HG02798 (cell line): Measurements from ENCODE around the gene PRRT2.
"Not testable (repeated sequence)": the region's sequence is repeated elsewhere in the genome, so short reads cannot be mapped to it uniquely, and the experiment has no call there.

Experiments used
- ATAC-seq: cut with Tn5 transposase; IDR thresholded peaks from one replicate; pipeline ENCODE4 v1.9.1; 2021; ENCODE audit warnings: mild to moderate bottlenecking; ENCODE audit not compliant: unreplicated experiment, poor library complexity

PRRT2 gene

DNA sequence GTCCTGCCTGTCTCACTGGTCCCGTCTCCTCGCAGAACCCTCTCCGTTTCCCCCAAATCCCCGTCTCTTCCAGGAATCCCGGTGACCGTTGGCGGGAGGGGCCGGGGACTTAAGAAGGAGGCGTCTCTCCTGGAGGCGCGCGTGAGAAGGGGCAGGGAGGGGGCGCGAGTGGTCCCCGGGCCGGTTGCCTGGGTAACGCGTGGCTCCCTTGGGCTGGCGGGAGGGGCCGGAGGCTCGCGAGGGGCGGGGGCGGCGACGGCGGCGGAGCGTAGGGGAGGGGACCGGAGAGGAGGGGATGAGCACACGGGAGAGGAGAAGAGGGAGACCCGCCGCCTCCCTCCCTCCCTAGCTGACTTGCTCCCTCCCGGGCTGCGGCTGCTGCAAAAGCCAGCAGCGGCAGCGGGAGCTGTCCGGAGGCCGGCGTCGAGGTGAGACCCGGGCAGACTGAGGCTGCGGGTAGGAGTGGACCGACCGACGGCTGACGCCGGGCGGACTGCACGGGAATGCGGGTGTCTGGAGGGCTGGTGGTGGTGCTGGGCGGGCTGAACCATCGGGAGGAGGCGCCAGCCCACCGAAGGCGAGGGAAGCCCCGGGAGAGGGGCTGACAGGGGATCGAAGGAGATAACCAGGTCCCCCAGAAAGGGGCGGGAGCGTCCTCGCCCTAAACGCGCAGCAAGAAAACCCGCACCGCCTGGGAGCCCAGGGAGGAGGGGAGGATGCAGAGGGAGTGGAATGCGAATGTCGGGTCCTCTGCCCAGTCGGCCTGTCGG lies at the start of gene PRRT2:
Gene PRRT2, plus strand, starts transcription at position 298 of the 770 bp plus-strand sequence. CDS start 862 bp downstream, outside the sequence.
- no peak for ATAC-seq

DNA sequence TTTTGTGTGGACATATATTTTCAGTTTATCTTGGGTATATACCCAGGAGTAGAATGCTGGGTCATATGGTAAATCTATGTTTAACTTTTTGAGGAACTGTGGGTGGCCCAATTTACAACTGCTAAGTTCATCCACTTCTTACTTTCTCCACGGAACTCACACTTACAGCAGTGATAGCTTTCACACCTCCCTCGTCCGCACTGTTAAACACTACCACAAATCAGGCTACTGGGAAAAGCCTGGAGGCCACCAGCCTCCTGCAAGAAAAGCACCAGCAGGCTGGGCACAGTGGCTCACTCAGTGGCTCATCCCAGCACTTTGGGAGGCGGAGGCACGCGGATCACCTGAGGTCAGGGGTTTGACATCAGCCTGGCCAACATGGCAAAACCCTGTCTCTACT lies 48.7 kb upstream of the PRRT2 start:
- ATAC-seq = no peak

DNA sequence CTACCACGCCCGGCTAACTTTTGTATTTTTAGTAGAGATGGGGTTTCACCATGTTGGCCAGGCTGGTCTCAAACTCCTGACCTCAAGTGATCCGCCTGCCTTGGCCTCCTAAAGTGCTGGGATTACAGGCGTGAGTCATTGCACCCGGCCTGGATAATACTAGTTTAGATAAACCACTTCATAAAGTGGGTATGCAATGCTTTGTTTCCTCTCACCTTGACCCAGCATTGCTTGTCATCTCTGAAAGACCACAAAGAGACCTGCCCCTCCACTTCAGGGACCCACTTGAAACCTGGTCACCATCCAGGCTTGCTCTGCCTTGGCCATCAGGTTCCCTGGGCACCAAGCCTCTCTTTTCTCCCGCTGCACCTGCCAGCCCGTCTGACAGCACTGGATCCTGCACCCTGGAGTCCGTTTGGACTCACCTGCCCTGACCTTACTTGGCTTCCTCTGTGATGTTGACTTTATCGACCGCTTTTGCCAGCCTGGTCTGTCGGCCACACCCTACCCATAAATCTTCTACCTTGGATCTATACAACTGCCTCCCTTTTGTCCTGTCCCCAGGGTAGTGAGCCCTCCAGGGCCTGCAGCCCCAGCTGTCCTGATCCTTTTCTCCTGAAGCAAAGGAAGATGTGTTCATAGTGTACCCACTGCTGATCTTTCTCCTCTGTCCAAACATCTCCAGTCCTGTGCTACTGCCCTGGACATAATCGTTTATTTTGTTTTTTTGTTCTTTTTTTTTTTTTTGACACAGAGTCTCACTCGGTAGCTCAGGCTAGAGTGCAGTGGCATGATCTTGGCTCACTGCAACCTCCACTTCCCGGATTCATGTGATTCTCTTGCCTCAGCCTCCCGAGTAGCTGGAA lies 46.6 kb upstream of the PRRT2 start:
- no peak for ATAC-seq

DNA sequence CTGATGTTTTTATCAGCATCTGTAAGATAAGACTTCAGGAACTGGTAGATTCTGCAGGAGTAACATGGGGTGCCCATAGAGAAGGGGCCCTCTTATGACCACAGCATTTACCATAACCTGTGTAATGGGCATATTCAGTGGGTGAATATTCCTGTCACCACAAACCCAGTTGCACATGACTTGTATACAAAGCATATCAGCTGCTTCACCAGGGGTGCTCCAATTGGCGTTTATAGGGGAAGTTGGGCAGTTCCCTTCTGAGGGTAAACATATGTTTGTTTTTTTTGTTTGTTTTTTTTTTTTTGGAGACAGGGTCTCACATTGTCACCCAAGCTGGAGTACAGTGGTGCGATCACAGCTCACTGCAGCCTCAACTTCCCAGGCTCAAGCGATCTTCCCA lies 45.4 kb upstream of the PRRT2 start:
- ATAC-seq = no peak

DNA sequence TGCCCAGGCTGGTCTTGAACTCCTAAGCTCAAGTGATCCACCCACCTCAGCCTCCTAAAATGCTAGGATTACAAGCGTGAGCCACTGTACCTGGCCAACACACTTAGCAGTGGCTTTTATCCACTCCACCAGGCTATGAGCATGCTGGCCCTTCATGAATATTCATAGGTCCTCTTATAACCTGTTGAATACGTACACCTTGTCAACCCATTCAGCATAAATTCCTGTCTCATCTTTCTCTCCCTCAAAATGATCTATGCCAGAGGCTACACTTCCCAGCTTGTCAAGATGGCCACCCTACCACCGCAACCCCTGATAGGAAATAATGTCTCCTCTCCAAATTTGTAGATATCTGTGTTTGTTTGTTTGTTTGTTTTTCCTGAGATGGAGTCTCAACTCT lies 44.9 kb upstream of the PRRT2 start:
- no peak for ATAC-seq

DNA sequence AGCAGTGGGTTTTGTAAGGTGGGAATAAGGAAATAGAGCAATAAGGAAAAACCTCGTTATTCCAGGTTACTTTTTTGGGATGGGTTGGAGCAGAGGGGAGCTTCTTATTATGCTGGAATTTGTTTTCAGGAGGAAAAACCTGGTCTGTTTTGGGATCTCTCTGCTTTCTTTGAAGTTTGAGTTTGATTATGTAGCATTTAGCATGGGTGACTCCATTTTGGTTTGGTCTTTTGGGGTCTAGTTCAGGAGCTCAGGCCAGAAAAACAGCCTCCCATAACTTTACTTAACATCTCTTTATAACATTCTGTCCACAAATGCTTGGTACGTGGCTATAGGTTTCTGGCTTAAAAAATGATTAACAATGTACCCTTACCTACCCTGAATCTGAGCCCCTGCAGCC lies 42.5 kb upstream of the PRRT2 start:
- ATAC-seq = no peak

DNA sequence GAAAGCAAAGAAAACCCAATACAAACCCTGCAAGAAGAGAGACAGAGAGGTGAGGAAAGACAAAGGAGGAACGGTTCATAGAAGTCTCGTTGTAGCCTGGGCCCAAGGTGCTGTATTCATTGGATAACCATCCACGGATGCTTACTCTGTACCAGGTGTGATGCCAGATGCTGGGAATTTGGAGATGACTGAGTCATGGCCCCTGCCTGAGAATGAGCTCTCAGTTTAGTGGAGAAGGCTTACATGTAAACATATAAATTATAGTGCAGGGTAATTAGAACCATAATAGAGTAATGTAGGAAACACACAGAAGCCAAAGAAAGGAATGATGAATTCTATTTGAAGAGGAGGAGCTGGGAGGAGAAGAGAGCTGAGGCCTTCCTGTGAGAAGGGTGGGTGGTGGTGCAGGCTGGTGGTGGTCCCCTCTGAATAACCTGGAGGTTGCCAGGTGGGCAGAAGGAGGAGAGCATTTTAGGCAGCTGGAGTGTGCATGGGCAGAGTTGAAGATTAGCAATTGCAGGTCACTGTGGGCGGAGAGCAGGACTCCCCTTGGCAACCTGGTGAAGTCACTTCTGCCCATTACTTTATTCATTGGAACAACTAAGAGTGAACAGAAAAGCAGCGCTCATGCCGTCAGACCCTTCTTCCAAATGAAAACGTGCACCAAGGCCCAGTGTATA lies 41.6 kb upstream of the PRRT2 start:
- no peak for ATAC-seq

DNA sequence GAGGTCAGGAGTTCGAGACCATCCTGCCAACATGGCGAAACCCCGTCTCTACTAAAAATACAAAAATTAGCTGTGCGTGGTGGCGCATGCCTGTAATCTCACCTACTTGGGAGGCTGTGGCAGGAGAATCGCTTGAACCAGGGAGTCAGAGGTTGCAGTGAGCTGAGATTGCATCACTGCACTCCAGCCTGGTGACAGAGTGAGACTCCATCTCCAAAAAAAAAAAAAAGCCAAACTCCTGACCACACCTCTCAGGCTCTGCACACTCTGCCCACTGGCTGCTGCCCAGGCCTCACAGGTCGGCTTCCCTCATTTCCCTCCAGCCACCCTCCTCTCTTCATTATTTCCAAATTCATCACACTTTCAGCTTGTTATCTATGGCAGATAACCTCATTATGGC lies 39.7 kb upstream of the PRRT2 start:
- ATAC-seq = not testable (repeated sequence)

DNA sequence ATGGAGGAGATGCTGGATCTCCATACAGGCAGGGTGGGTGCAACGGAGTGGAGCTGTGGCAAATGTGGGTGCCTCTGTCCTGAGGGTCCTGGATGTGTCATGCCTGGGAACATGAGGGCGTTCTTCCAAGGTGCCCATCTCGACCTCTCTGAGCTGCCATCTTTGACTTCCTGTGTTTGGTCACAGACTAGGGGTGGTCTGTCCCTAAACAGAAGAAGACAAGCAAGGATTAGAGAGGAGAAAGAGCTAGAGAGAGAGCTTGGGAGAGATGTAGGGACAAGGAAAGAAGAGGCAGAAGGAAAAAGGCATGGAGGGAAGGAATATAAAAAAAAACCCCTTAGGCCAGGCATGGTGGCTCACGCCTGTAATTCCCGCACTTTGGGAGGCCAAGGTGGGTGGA lies 37.3 kb upstream of the PRRT2 start:
- no peak for ATAC-seq

DNA sequence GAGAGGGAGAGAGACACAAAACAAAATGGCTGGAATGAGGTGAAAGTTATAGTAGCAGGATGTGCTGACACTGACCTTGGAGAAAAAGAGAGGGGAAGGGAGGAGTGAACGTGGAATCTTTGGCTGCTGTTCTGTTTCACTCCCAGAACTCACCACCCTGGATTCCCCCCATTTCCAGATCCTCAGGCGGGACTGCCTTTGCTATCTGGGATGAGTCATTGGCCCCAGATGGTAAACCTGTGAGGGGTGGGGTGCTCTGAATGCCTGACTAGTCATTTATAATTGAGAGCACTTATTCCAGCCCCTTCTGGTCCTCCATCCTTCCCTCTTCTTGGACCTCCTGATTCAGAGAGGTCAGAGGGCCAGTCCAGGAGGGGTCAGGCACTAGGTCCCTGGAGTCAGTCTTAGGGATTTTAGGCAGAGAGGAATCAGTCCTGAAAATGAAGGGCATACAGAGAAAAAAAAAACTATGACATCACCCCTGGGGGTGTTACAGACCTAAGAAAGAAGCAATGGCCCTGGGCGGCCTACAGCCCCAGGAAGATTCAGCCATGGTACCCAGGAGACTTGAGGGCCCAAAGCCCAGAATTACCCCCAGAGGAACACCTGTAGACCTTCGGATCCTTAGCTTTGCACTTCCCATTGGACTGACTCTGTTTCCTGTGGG lies 36.1 kb upstream of the PRRT2 start:
- ATAC-seq = no peak

DNA sequence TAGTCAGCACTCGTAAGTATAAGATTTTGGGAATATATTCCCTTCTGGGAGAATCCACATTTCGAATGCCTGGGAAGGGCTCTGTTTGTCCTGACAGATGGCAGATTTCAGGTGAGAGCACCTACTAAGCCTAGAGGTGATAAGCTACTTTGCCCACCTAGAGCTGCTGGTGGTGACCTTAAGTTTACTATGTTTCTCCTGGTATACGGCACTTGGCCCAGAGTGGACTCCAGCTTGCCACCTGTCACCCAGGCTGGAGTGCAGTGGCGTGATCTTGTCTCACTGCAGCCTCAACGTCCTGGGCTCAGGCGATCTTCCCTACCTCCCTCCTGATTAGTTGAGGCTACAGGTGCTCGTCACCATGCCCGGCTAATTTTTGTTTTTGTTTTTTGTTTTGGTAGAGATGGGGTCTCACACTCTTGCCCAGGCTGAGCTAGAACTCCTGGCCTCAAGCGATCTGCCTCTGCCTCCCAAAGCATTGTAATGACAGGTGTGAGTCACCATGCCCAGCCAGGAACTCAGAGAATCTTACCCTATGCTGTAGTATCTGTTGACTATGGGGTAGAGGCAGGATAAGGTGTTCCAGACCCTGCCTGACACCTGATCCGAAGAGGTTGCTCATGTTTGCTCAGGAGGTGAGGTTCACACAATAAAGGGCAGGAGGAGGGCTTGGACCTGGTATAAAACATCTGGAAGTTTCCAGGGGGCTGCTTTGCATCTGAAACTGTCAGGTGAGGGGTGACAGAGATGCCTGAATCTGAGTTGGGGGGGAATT lies 34.2 kb upstream of the PRRT2 start, which contains the start of gene ZG16:
Gene ZG16, plus strand, starts transcription at position 681 of the 775 bp plus-strand sequence. CDS start 1,011 bp downstream, outside the sequence.
- no peak for ATAC-seq

DNA sequence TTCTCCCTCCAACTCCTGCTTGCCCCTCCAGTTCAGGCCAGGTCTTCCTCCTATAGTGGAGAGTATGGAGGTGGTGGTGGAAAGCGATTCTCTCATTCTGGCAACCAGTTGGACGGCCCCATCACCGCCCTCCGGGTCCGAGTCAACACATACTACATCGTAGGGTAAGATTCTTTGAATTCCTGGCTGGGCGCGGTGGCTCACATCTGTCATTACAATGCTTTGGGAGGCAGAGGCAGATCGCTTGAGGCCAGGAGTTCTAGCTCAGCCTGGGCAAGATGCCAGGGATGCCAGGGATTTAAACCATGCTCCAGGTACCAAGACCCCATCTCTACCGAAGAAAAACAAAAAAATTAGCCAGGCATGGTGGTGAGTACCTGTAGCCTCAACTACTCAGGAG lies 32.5 kb upstream of the PRRT2 start:
- ATAC-seq = no peak

DNA sequence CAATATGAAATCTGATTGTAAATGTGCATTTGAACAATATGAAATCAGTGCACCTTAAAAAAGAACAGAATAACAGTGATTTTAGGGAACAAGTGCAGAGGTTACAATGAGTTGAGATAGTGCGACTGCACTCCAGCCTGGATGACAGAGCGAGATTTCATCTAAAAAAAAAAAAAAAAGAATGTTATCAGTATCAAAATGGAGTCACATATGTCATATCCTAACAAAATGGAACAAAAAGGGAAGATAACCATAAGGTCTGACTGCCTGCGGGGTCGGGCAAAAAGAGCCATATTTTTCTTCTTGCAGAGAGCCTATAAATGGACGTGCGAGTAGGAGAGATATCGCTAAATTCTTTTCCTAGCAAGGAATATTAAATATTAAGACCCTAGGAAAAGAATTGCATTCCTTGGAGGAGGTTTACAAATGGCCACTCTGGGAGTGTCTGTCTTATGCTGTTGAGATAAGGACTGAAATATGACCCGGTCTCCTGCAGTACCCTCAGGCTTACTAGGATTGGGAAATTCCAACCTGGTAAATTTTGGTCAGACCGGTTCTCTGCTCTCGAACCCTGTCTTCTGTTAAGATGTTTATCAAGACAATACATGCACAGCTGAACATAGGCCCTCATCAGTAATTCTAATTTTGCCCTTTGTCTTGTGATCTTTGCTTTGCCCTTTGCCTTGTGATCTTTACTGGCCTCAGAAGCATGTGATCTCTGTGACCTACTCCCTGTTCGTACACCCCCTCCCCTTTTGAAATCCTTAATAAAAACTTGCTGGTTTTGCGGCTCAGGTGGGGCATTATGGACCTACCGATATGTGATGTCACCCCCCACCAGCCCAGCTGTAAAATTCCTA lies 28.7 kb upstream of the PRRT2 start:
- ATAC-seq = not testable (repeated sequence)

DNA sequence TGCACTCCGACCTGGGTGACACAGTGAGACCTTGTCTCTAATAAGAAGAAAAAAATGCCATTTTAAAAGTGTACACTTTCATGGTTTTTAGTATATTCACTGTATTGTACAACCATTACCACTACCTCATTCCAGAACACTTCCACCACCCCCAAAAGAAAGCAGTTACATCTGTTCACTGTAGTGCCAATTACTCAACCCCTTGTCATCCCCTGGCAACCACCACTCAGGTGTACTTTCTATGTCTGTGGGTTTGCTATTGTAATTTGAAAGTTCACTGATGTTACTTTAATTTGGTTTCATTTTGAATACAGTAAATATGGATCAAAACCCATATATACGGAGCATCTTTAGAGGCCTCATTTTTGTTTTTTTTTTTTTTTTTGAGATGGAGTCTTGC lies 27.8 kb upstream of the PRRT2 start:
- ATAC-seq = no peak

DNA sequence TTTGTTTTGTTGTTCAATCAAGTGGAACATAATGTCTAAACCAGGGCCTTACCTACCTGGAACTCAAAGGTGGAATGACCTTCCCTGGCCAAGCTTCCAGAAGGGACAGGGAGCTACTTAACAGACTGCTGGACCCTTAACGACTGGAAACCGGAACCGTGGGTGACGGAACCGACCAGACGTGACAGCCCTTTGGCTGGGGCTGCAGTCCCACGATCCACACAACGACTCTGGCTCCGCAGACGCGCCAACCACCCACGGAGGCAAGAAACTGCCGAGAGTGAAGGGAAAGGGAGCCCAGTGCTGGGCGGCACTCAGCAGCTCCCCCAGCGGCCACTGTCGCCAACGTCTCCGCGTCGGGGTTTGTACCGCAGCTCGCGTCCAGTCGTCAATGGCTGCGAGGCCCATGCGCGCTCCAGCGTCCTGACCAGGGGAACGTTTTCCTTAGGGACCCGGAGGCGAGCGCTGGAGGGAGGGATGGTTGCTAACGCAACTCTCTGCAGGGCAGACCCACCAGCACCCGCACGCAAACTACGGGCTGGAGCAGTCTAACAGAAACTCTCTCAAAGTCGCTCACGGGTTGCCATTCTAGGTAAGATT lies 27.0 kb upstream of the PRRT2 start:
- ATAC-seq = no peak

DNA sequence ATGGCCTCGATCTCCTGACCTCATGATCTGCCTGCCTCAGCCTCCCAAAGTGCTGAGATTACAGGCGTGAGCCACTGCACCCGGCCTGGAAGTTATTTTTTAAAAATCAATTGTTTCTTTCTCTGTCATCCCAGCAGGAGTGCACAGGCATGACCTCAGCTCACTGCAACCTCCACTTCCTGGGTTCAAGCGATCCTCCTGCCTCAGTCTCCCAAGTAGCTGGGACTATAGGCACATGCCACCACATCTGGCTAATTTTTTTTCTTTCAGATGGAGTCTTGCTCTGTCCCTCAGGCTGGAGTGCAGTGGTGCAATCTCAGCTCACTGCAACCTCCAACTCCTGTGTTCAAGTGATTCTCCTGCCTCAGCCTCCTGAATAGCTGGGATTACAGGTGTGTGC lies 24.8 kb upstream of the PRRT2 start:
- not testable (repeated sequence) for ATAC-seq

DNA sequence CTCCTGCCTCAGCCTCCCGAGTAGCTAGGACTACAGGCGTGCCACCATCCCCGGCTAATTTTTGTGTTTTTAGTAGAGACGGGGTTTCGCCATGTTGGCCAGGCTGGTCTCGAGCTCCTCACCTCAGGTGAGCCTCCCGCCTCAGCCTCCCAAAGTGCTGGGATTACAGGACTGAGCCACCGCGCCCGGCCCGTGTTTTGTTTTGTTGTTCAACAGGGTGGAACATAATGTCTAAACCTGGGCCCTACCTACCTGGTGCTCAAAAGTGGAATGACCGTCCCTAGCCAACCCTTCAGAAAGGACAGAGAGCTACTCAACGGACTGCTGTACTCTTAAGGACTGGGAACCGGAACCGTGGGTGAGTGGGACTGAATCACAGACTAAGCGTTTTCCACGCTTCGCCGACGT lies 22.2 kb upstream of the PRRT2 start:
- ATAC-seq = no peak
